Esophagus squamous epithelium (tissue), 5 donors: Measurements from ENCODE around the gene DDIT4. TPM values are rescaled to one million over a fixed set of nuclear protein-coding genes. Genes with fewer than 3 reads are reported as not detected.

Source experiments
- DNase-seq: peaks from one replicate; lab custom pipeline; 2025; lab: John Stamatoyannopoulos, UW
- H3K27ac ChIP-seq, 4 donors: fragments of 200-600 bp; sonication (generic); one replicate each; pipeline ENCODE4 v1.5.1; 2016 to 2019; ENCODE audit warnings: mild to moderate bottlenecking in 1 of 4
- H3K27me3 ChIP-seq, 4 donors: fragments of 200-600 bp; sonication (generic); 1 replicate in 3 of 4; 2 replicates in 1 of 4; pipeline versions ENCODE4 v1.5.1 to v1.6.0; 2017 to 2021; ENCODE audit warnings: antibody characterized with exemption in 1 of 4
- H3K36me3 ChIP-seq, 3 donors: fragments of 200-600 bp; sonication (generic); one replicate each; pipeline ENCODE4 v1.5.1; 2016 to 2019
- H3K4me1 ChIP-seq, 3 donors: fragments of 200-600 bp; sonication (generic); one replicate each; pipeline ENCODE4 v1.5.1; 2017 to 2019
- H3K4me3 ChIP-seq, 4 donors: fragments of 200-600 bp; sonication (generic); 1 replicate in 3 of 4; 2 replicates in 1 of 4; pipeline ENCODE4 v1.5.1; 2016 to 2019; ENCODE audit warnings: mild to moderate bottlenecking in 2 of 4, moderate library complexity in 1 of 4
- H3K9me3 ChIP-seq, 3 donors: fragments of 200-600 bp; sonication (generic); one replicate each; pipeline ENCODE4 v1.5.1; 2016 to 2019
- CTCF ChIP-seq, 6 experiments: fragments of 450-650 bp in 4 of 6; fragments of 200-600 bp in 2 of 6; sonication (generic) in 2 of 6; IDR thresholded peaks; one replicate each; pipeline ENCODE4 v1.5.1; 2016 to 2019; ENCODE audit warnings: antibody characterized with exemption in 6 of 6, mild to moderate bottlenecking in 4 of 6, moderate library complexity in 4 of 6
- POLR2A ChIP-seq, 4 donors: fragments of 450-650 bp; IDR thresholded peaks; one replicate each; pipeline ENCODE4 v1.6.1; 2017; ENCODE audit warnings: antibody characterized with exemption in 4 of 4, mild to moderate bottlenecking in 4 of 4, moderate library complexity in 3 of 4
- WGBS, 2 donors: methylation state at CpG; one replicate each; pipeline ENCODE4 v1.1.5; 2018; 5-methylcytosine and 5-hydroxymethylcytosine counted together
- intact Hi-C: fragments of 100-400 bp; cut with DNase I; formaldehyde crosslinking; loops from one replicate; pipeline ENCODE4 v1.15.0; 2022
- total RNA-seq, 4 donors: library from RNA; depleted of rRNA; stranded (reverse); fragments of >200 nt; gene quantifications; one replicate each; pipeline ENCODE4 v1.1.0, GENCODE V29; 2016
- donor health status: DM: yes; HTN: yes; CAD: no.

Gene DDIT4
- total RNA-seq, 4 donors from 2014 or later = 49.4 to 384 (median 138) TPM

DNA sequence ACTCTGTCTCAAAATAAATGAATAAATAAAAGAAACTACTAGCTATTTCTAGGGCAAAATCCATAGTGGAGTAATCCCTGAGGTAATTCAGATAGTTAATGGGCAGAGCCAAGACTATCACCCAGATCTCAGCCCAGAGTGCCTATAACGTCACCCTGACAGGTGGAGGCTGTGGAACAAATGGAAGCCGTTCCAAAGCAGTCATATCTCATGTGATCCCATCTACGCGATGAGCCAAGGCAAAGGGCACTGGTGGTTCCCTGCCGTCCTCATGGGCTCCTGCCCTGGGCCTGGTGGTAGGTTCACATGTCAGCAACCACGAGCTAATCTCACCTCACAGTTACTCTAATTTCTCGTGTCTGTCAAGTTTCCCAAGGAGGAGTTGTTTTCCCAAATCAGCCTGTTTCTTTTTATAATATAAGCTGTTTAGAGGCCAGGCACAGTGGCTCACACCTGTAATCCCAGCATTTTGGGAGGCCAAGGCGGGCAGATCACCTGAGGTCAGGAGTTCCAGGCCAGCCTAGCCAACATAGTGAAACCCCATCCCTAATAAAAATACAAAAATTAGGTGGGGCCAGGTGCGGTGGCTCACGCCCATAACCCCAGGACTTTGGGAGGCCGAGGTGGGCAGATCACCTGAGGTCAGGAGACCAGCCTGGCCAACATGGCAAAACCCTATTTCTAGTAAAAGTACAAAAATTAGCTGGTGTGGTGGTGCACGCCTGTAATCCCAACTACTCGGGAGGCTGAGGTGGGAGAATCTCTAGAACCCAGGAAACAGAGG is 35.1 kb upstream of the DDIT4 start:
- 88 to 93% methylated on average over 8 to 12 of the region's 13 CpGs for WGBS, 2 donors
- no peaks in the 10 kb centered on the region for H3K27me3 ChIP-seq
- H3K4me3 ChIP-seq = no peak overlapping the region
- peaks cover 0 to 39% (median 20%) of the 10 kb centered on the region in 3 donors for H3K36me3 ChIP-seq
- H3K4me1 ChIP-seq = peaks cover 11 to 25% (median 18%) of the 10 kb centered on the region in 3 donors
- H3K27ac ChIP-seq = no peak overlapping the region
- H3K9me3 ChIP-seq = no peaks in the 10 kb centered on the region
- intact Hi-C loops = no loop called here
- DNase-seq = no peak
- TF ChIP-seq CTCF (IDR thresholded peaks at IDR 0.05) = no peak
- no peak for TF ChIP-seq POLR2A (IDR thresholded peaks at IDR 0.05)

DNA sequence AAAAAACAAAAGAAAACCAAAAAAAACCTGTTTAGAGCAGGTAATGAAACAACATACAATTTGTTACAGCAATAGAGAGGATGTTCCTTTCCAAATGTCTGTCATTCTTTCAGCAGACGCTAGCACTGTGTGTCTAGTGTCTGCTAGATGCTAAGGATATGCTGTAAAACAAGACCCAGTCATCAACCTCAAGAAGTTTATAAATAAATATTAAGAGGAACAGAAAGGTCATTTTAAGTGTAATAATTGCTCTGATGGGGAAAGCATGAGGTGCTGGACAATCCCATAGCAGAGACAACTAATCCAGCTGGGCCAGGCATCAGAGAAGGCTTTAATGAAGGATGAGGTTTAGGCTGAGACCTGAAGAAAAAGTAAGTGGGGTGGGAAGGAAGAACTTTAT is 34.3 kb upstream of the DDIT4 start:
- 71 to 92% methylated on average over 1 of the region's 1 CpG for WGBS, 2 donors
- Histone ChIP-seq H3K36me3 (peaks cover 0 to 30% (median 12%) of the 10 kb centered on the region in 3 donors), H3K27ac (peak overlapping the region in 1 of 4 donors; percentile 5), H3K4me1 (peaks cover 19 to 33% (median 26%) of the 10 kb centered on the region in 3 donors), H3K4me3 (no peak overlapping the region), H3K9me3 (no peaks in the 10 kb centered on the region), H3K27me3 (no peaks in the 10 kb centered on the region)
- intact Hi-C loops = no loop called here
- no peak for DNase-seq
- TF ChIP-seq CTCF (IDR thresholded peaks at IDR 0.05) (no peak), POLR2A (IDR thresholded peaks at IDR 0.05) (no peak)

DNA sequence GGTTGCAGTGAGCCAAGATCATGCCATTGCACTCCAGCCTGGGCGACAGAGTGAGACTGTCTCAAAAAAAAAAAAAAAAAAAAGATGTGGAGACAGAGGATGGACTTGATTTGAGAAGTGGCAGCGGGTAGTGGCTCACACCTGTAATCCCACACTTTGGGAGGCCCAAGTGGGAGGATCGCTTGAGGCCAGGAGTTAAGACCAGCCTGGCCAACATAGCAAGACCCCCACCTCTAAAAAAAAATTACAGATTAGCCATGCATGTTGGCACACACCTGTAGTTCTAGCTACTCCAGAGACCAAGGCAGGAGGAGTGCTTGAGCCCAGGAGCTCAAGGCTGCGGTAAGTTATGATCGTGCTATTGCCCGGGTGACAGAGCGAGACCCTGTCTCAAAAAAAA is 33.4 kb upstream of the DDIT4 start:
- H3K36me3 ChIP-seq = peaks cover 0 to 21% (median 2%) of the 10 kb centered on the region in 3 donors
- TF ChIP-seq POLR2A (IDR thresholded peaks at IDR 0.05) (no peak), CTCF (IDR thresholded peaks at IDR 0.05) (no peak)
- no peak overlapping the region for H3K4me3 ChIP-seq
- peaks cover 29 to 43% (median 36%) of the 10 kb centered on the region in 3 donors for H3K4me1 ChIP-seq
- H3K9me3 ChIP-seq = no peaks in the 10 kb centered on the region
- intact Hi-C loops = loop anchor here (10.0 kb wide), 1 partner anchor 94 kb away; no protein-coding TSS in a partner anchor
- WGBS, 2 donors = 96 to 98% methylated on average over 6 to 7 of the region's 7 CpGs
- no peak for DNase-seq
- no peaks in the 10 kb centered on the region for H3K27me3 ChIP-seq
- no peak overlapping the region for H3K27ac ChIP-seq

DNA sequence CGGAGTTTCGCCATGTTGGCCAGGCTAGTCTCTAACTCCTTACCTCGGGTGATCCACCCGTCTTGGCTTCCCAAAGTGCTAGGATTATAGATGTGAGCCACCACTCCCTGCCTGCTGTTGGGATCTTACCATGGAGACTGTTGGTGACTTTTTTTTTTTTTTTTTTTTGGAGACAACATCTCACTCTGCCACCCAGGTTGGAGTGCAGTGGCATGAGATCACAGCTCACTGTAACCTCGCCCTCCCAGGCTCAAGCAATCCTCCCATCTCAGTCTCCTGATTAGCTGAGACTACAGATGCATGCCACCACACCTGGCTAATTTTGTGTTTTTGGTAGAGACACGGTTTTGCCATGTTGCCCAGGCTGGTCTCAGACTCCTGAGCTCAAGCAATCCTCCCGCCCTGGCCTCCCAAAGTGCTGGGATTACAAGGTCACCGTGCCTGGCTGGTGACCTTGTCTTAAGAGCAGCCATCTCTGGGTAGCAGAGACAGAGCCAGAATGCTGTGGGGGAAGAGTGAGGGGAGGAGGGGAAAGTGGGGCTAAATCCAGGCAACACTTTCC is 32.0 kb upstream of the DDIT4 start:
- no peak overlapping the region for H3K4me3 ChIP-seq
- H3K4me1 ChIP-seq = peaks cover 39 to 57% (median 50%) of the 10 kb centered on the region in 3 donors
- no peaks in the 10 kb centered on the region for H3K9me3 ChIP-seq
- 75 to 86% methylated on average over 5 to 6 of the region's 8 CpGs for WGBS, 2 donors
- H3K27me3 ChIP-seq = no peaks in the 10 kb centered on the region
- H3K36me3 ChIP-seq = peaks cover 0 to 7% (median 0%) of the 10 kb centered on the region in 3 donors
- intact Hi-C loops = loop anchor here (10.0 kb wide), 1 partner anchor 93 kb away; no protein-coding TSS in a partner anchor
- TF ChIP-seq CTCF (IDR thresholded peaks at IDR 0.05) = no peak
- no peak for TF ChIP-seq POLR2A (IDR thresholded peaks at IDR 0.05)
- DNase-seq = no peak
- H3K27ac ChIP-seq = peak overlapping the region in 3 of 4 donors; percentile 89 to 96 (median 96)

DNA sequence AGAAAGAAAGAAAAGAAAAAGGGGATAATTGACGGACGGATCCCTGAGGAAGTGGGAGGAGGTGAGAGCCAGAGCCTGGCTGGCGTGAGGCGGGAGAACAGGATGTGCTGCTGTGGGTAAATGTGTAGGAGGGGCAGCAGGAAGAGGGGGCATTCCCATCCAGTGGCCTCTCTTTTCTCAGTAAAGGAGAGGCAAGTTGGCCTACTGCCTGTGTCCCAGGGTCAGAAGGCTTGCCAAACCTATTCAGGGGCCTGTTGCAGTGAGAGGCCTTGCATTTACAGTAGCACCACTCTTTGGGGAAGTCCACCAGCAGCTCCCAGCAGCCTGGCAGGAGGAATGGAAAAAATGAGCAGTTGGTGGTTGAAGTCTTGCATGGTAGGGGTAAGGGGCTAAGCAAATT is 31.0 kb upstream of the DDIT4 start:
- intact Hi-C loops = loop anchor here (10.0 kb wide), 1 partner anchor 92 kb away; no protein-coding TSS in a partner anchor
- Histone ChIP-seq H3K27me3 (no peaks in the 10 kb centered on the region), H3K36me3 (no peaks in the 10 kb centered on the region), H3K4me3 (no peak overlapping the region), H3K4me1 (peaks cover 44 to 66% (median 59%) of the 10 kb centered on the region in 3 donors), H3K27ac (peak overlapping the region; percentile 71 to 96 (median 92)), H3K9me3 (no peaks in the 10 kb centered on the region)
- WGBS, 2 donors = 41 to 77% methylated on average over 4 of the region's 4 CpGs
- TF ChIP-seq POLR2A (IDR thresholded peaks at IDR 0.05) (no peak), CTCF (IDR thresholded peaks at IDR 0.05) (no peak)
- DNase-seq = no peak
